Measurements from ENCODE around the gene GPX1.
"Not testable (repeated sequence)": the region's sequence is repeated elsewhere in the genome, so short reads cannot be mapped to it uniquely, and the experiment has no call there.

Gene GPX1

DNA sequence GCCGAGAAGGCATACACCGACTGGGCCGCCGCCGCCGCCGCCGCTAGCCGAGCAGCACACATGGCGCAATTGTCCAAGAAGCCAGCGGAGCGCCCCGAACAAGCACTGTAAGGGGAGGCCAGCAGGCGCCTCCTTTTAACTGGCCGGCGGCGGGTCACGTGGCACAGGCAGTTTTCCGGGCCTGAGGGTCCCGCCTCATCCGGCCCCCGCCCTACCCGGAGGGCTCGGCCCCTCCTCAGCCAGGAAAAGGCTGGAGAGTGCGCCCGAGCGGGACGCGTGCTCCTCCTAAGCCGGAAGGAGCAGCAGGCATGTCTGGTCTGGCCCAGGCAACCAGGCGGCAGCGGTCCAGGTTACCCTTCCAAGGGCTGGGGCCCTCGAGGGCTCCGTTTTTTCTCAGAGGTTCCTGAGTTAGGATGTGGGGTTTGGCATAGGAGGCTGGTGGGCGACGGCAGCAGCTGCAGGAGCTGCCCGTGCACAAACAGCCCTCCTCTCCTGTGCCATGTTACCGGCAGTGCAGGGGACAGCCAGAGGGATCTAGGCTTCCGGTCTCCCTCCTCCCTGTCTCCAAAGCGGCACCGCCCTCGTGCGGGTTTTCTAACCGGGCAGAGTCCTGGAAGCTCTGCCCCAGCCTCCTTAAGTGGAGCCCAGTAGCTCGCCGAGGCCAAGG, at the start of gene GPX1:
TSS of gene GPX1 (minus strand) at position 137 of the 667 bp plus-strand sequence. CDS start at position 62, 75 bp downstream.
- peak within 1 kb of the TSS; percentile 61 for H3K4me3 ChIP-seq (ENCODE audit: low read depth, low read length)
- in situ Hi-C loops (cut with HindIII; ENCODE audit: low sequenced_read_pairs) = no loop called here
- TF ChIP-seq, protein P1, sequence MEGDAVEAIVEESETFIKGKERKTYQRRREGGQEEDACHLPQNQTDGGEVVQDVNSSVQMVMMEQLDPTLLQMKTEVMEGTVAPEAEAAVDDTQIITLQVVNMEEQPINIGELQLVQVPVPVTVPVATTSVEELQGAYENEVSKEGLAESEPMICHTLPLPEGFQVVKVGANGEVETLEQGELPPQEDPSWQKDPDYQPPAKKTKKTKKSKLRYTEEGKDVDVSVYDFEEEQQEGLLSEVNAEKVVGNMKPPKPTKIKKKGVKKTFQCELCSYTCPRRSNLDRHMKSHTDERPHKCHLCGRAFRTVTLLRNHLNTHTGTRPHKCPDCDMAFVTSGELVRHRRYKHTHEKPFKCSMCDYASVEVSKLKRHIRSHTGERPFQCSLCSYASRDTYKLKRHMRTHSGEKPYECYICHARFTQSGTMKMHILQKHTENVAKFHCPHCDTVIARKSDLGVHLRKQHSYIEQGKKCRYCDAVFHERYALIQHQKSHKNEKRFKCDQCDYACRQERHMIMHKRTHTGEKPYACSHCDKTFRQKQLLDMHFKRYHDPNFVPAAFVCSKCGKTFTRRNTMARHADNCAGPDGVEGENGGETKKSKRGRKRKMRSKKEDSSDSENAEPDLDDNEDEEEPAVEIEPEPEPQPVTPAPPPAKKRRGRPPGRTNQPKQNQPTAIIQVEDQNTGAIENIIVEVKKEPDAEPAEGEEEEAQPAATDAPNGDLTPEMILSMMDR (IDR thresholded peaks at IDR 0.05; ENCODE audit: low read depth, low read length, missing control alignments) = no peak
- peak; percentile 80 for DNase-seq (ENCODE audit: low read depth)

DNA sequence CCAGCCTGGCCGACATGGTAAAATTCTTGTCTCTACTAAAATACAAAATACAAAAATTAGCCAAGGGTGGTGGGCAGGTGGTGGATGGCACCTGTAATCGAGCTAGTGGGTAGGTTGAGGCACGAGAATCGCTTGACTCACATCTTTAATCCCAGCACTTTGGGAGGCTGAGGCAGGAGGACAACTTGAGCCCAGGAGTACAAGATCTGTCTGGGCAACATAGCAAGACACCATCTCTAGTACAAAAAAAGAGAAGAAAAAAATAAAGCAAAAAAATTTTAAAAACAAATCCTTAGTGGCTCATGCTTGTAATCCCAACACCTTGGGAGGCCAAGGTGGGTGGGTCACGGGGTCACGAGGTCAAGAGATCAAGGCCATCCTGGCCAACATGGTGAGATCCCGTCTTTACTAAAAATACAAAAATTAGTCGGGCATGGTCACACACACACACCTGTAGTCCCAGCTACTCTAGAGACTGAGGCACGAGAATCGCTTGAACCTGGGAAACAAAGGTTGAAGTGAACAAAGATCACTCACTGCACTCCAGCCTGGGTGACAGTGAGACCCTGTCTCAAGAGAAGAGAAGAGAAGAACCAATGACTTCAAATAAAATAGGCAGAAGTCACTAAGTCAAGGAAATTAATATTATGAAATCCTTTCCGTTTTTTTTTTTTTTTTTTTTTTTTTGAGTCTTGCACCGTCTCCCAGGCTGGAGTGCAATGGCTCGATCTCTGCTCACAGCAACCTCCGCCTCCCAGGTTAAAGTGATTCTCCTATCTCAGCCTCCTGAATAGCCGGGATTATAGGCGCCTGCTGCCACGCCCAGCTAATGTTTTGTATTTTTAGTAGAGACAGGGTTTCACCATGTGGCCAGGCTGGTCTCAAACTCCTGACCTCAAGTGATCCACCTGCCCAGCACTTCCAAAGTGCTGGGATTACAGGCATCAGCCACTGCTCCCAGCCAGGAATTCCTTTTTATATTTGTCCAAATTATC, 48.7 kb upstream of the GPX1 start:
- TF ChIP-seq, protein P1 (IDR thresholded peaks at IDR 0.05; ENCODE audit: low read depth, low read length, missing control alignments) = no peak
- no peak overlapping the region for H3K4me3 ChIP-seq (ENCODE audit: low read depth, low read length)
- in situ Hi-C loops (cut with HindIII; ENCODE audit: low sequenced_read_pairs) = no loop called here
- no peak for DNase-seq (ENCODE audit: low read depth)

DNA sequence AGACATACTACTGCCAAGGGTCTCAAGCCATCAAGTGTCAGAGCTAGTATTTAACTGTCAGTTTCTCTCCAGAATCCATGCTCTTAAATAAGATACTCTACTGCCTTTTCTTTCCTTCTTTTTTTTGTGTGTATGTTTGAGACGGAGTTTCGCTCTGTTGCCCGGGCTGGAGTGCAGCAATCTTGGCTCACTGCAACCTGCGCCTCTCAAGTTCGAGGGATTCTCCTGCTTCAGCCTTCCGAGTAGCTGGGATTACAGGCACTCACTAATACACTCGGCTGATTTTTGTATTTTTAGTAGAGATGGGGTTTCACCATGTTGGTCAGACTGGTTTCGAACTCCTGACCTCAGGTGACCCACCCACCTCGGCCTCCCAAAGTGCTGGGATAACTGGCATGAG, 47.4 kb upstream of the GPX1 start:
- H3K4me3 ChIP-seq (ENCODE audit: low read depth, low read length); DNase-seq (ENCODE audit: low read depth); in situ Hi-C loops (cut with HindIII; ENCODE audit: low sequenced_read_pairs): not testable (repeated sequence)

DNA sequence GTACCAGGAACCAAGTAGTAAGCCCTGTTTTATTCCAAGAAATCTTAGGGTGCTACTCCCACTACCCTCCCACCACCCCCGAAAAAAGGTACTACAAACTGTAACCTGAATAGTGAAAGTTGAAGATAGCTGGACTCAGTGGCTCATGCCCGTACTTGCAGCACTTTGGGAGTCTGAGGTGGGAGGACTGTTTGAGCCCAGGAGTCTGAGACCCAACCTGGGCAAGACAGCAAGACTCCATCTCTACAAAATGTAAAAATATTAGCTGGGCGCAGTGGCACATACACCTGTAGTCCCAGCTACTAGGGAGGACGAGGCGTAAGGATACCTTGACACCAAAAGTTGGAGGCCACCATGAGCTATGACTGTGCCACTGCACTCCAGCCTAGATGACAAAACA, 45.7 kb upstream of the GPX1 start:
- TF ChIP-seq, protein P1 (IDR thresholded peaks at IDR 0.05; ENCODE audit: low read depth, low read length, missing control alignments) = no peak
- no peak overlapping the region for H3K4me3 ChIP-seq (ENCODE audit: low read depth, low read length)
- no peak for DNase-seq (ENCODE audit: low read depth)
- in situ Hi-C loops (cut with HindIII; ENCODE audit: low sequenced_read_pairs) = no loop called here

DNA sequence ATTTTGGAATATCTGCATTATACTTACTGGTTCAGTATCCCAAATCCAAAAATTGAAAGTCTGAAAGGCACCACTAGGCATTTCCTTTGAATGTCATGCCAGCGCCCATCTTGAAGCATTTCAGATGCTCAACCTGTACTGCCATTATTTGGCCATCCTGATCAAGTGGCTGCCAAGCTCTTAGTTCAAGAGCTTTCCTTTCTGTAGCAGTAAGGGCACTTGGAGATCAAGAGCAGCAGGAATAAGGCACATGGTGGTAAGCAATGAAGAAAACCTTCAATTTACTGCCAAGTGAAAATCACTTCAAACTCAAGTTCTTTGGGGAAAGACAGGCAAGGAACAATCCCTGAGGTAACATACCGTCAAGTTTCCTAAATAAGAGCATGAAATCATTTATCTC, 43.6 kb upstream of the GPX1 start:
- TF ChIP-seq, protein P1 (IDR thresholded peaks at IDR 0.05; ENCODE audit: low read depth, low read length, missing control alignments) = no peak
- H3K4me3 ChIP-seq (ENCODE audit: low read depth, low read length) = no peak overlapping the region
- in situ Hi-C loops (cut with HindIII; ENCODE audit: low sequenced_read_pairs) = no loop called here
- no peak for DNase-seq (ENCODE audit: low read depth)

DNA sequence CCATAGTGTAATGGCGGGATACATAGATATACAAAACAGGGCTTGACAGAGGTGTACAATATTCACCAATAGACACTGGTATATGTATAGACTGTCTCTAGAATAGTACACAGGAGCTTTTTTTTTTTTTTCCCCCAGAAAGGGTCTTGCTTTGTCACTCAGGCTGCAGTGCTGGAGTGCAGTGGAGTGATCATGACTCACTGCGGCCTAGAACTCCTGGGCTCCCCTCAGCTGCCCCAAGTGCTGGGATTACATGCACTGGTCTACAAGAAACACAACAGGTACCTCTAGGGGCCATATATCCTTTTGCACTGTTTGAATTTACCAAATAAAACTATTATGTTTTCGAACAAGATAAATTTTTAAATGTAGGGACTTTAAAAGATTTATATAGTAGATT, 41.3 kb upstream of the GPX1 start:
- in situ Hi-C loops (cut with HindIII; ENCODE audit: low sequenced_read_pairs) = no loop called here
- TF ChIP-seq, protein P1 (IDR thresholded peaks at IDR 0.05; ENCODE audit: low read depth, low read length, missing control alignments) = no peak
- no peak overlapping the region for H3K4me3 ChIP-seq (ENCODE audit: low read depth, low read length)
- DNase-seq (ENCODE audit: low read depth) = no peak

DNA sequence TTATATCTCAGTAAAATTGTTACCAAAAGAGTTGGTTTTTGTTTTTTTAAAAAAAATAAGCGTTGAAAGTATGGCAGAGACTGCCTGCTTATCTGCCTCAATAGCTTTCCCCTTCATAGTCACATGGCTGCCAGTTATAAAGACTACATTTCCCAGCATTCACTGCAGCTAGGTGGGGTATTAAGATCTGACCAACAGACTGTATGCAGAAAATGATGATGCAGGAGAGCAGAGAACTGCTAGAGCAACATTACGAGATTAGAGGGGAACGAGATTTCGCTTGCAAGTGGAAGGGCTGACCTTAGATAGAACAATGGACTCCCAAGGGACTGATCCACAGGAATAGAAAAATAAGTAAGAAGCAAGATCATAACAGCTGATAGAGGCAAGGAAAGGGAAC, 39.3 kb upstream of the GPX1 start:
- TF ChIP-seq, protein P1 (IDR thresholded peaks at IDR 0.05; ENCODE audit: low read depth, low read length, missing control alignments) = no peak
- in situ Hi-C loops (cut with HindIII; ENCODE audit: low sequenced_read_pairs) = no loop called here
- H3K4me3 ChIP-seq (ENCODE audit: low read depth, low read length) = no peak overlapping the region
- DNase-seq (ENCODE audit: low read depth) = no peak

DNA sequence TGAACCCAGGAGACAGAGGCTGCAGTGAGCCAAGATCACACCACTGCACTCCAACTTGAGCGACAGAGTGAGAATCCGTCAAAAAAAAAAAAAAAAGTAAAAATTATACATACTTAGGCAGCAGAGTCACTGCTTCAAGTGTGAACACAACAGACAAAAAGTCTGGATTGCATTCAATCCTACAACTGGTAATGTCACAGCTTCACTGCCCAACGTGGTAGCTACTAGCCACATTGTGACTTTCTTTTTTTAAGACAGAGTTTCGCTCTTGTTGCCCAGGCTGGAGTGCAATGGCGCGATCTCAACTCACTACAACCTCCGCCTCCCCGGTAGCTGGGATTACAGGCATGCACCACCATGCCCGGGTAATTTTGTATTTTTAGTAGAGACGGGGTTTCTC, 33.2 kb upstream of the GPX1 start:
- DNase-seq (ENCODE audit: low read depth); in situ Hi-C loops (cut with HindIII; ENCODE audit: low sequenced_read_pairs); H3K4me3 ChIP-seq (ENCODE audit: low read depth, low read length): not testable (repeated sequence)
